Measurements from ENCODE around the gene MGMT.

GRCh38 chr10:129467359-129468064 is 471 bp downstream of the MGMT start:
- TF ChIP-seq CTCF (IDR thresholded peaks at IDR 0.05; ENCODE audit: low read length) = no peak
- no peak for TF ChIP-seq EZH2 (optimal IDR thresholded peaks at IDR 0.05; ENCODE audit: low read depth, low read length)
- no peak for TF ChIP-seq EZH2phosphoT487 (IDR thresholded peaks at IDR 0.05; ENCODE audit: low read length)
